Adrenal gland (tissue), 5 donors: Measurements from ENCODE around the gene NRIP2.

ENCODE experiments used
- POLR2A ChIP-seq, 2 donors: fragments of 450-650 bp; IDR thresholded peaks; one replicate each; pipeline ENCODE4 v1.6.1; 2017; ENCODE audit warnings: antibody characterized with exemption in 2 of 2, mild to moderate bottlenecking in 2 of 2, moderate library complexity in 1 of 2
- TF ChIP-seq, protein P1 (sequence below), 6 experiments: fragments of 450-650 bp in 4 of 6; fragments of 200-600 bp in 2 of 6; sonication (generic) in 1 of 6; IDR thresholded peaks; 1 replicate in 5 of 6; 2 replicates in 1 of 6; pipeline versions ENCODE4 v1.5.1 to v1.8.0; 2016 to 2021; ENCODE audit warnings: antibody characterized with exemption in 6 of 6, mild to moderate bottlenecking in 2 of 6, moderate library complexity in 1 of 6
- donor health status: DM: no; HTN: no; CAD: no.

DNA sequence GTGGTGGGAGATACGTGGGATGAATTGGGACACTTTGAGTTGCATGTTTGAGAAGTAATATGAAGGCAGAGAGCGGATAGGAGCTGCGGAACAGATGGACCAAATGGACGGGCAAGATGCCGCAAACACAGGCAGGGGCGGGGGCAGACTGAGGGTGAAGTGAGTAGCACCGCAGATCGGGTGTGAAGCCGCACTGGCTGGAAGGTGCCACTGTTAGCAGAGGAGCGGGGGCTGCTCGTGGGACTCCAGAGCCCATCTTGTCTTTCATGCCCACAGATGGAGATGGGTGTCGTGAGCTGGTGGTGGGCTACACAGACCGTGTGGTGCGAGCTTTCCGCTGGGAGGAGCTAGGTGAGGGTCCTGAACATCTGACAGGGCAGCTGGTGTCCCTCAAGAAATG lies 15.0 kb downstream of the NRIP2 start:
- TF ChIP-seq, protein P1, sequence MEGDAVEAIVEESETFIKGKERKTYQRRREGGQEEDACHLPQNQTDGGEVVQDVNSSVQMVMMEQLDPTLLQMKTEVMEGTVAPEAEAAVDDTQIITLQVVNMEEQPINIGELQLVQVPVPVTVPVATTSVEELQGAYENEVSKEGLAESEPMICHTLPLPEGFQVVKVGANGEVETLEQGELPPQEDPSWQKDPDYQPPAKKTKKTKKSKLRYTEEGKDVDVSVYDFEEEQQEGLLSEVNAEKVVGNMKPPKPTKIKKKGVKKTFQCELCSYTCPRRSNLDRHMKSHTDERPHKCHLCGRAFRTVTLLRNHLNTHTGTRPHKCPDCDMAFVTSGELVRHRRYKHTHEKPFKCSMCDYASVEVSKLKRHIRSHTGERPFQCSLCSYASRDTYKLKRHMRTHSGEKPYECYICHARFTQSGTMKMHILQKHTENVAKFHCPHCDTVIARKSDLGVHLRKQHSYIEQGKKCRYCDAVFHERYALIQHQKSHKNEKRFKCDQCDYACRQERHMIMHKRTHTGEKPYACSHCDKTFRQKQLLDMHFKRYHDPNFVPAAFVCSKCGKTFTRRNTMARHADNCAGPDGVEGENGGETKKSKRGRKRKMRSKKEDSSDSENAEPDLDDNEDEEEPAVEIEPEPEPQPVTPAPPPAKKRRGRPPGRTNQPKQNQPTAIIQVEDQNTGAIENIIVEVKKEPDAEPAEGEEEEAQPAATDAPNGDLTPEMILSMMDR (IDR thresholded peaks at IDR 0.05): no peak
- TF ChIP-seq POLR2A (IDR thresholded peaks at IDR 0.05): no peak
